Left lung (tissue), 10 donors: ENCODE data around the gene CTIF. TPM values are rescaled to one million over a fixed set of nuclear protein-coding genes. Genes with fewer than 3 reads are reported as not detected.

Experiments
- ATAC-seq: fragments of 200-7000 bp; cut with Tn5 transposase; one replicate; pipeline ENCODE4 v1.9.1; 2020; ENCODE audit warnings: moderate library complexity
- DNase-seq, 4 donors: peaks; one replicate each; pipeline ENCODE4 v3.0.0-alpha.2; 2013 to 2020
- H3K27ac ChIP-seq, 2 donors: fragments of 200-600 bp; sonication (generic) in 1 of 2; one replicate each; pipeline versions ENCODE4 v1.5.0 to v1.8.0; 2020 to 2021
- H3K27me3 ChIP-seq, 2 donors: fragments of 200-600 bp; sonication (generic) in 1 of 2; one replicate each; pipeline versions ENCODE4 v1.5.0 to v1.8.0; 2020 to 2021
- H3K36me3 ChIP-seq, 2 donors: fragments of 200-600 bp; sonication (generic) in 1 of 2; one replicate each; pipeline versions ENCODE4 v1.5.0 to v1.8.0; 2020 to 2021
- H3K4me1 ChIP-seq, 2 donors: fragments of 200-600 bp; one replicate each; pipeline ENCODE4 v1.8.0; 2021
- H3K4me3 ChIP-seq, 2 donors: fragments of 200-600 bp; sonication (generic) in 1 of 2; one replicate each; pipeline versions ENCODE4 v1.5.0 to v1.8.0; 2020 to 2021; ENCODE audit warnings: mild to moderate bottlenecking in 1 of 2
- H3K9me3 ChIP-seq, 2 donors: fragments of 200-600 bp; sonication (generic) in 1 of 2; one replicate each; pipeline versions ENCODE4 v1.5.0 to v1.8.0; 2020 to 2021
- CTCF ChIP-seq, 2 donors: fragments of 200-600 bp; sonication (generic) in 1 of 2; IDR thresholded peaks; one replicate each; pipeline versions ENCODE4 v1.5.0 to v1.8.0; 2021; ENCODE audit warnings: antibody characterized with exemption in 2 of 2
- intact Hi-C, 2 donors: fragments of 100-400 bp; cut with DNase I; formaldehyde crosslinking; loops; one replicate each; pipeline versions ENCODE4 v1.11.2 to v1.14.2; 2022
- polyA plus RNA-seq, 6 donors: library from polyadenylated mRNA; unstranded; fragments of 120-200 nt; gene quantifications; one replicate each; pipeline ENCODE4 v1.2.1, GENCODE V29; 2013; ENCODE audit not compliant: insufficient read length in 6 of 6
- total RNA-seq, 2 donors: library from RNA; stranded (reverse); fragmentation: NEBNext Ultra II Directional; extraction: Animal tissue kit (Norgen Biotek cat#: 25700); gene quantifications; one replicate each; pipeline ENCODE4 v1.2.1, GENCODE V29; 2021
- donor health status: DM: no; HTN: yes; CAD: no.
- donor health status: DM: no; HTN: no; CAD: no.

Gene CTIF
- total and polyA plus RNA-seq, 8 donors = 24.9 to 46.1 (median 34.9) TPM

GRCh38 chr18:48600046-48600445, 61.2 kb downstream of the CTIF start:
- H3K27me3 ChIP-seq = no peaks in the 10 kb centered on the region
- intact Hi-C loops = no loop called here
- H3K27ac ChIP-seq = no peak overlapping the region
- H3K4me3 ChIP-seq = no peak overlapping the region
- peaks cover 0 to 4% of the 10 kb centered on the region in 2 donors for H3K36me3 ChIP-seq
- DNase-seq (no peak), ATAC-seq (no peak)
- no peaks in the 10 kb centered on the region for H3K9me3 ChIP-seq
- no peak for TF ChIP-seq CTCF (IDR thresholded peaks at IDR 0.05)
- no peaks in the 10 kb centered on the region for H3K4me1 ChIP-seq

GRCh38 chr18:48600456-48601090, 61.7 kb downstream of the CTIF start:
- DNase-seq = no peak
- ATAC-seq = no peak
- Histone ChIP-seq H3K4me3 (no peak overlapping the region), H3K36me3 (peaks cover 0 to 2% of the 10 kb centered on the region in 2 donors), H3K4me1 (no peaks in the 10 kb centered on the region), H3K27ac (no peak overlapping the region), H3K27me3 (no peaks in the 10 kb centered on the region), H3K9me3 (no peaks in the 10 kb centered on the region)
- TF ChIP-seq CTCF (IDR thresholded peaks at IDR 0.05) = no peak
- intact Hi-C loops = no loop called here

GRCh38 chr18:48601343-48601742, 62.5 kb downstream of the CTIF start:
- Histone ChIP-seq H3K9me3 (no peaks in the 10 kb centered on the region), H3K4me1 (no peaks in the 10 kb centered on the region), H3K27me3 (no peaks in the 10 kb centered on the region), H3K36me3 (no peaks in the 10 kb centered on the region), H3K27ac (no peak overlapping the region), H3K4me3 (no peak overlapping the region)
- intact Hi-C loops = no loop called here
- no peak for TF ChIP-seq CTCF (IDR thresholded peaks at IDR 0.05)
- DNase-seq (no peak), ATAC-seq (no peak)

GRCh38 chr18:48602759-48603390, 64.0 kb downstream of the CTIF start:
- intact Hi-C loops = no loop called here
- Histone ChIP-seq H3K9me3 (no peaks in the 10 kb centered on the region), H3K4me3 (no peak overlapping the region), H3K27me3 (no peaks in the 10 kb centered on the region), H3K36me3 (no peaks in the 10 kb centered on the region), H3K4me1 (peaks cover 0 to 4% of the 10 kb centered on the region in 2 donors), H3K27ac (no peak overlapping the region)
- ATAC-seq = no peak
- DNase-seq = no peak
- TF ChIP-seq CTCF (IDR thresholded peaks at IDR 0.05) = no peak

- intact Hi-C loops = no loop called here
- peaks cover 0 to 4% of the 10 kb centered on the region in 2 donors for H3K4me1 ChIP-seq
- DNase-seq (no peak), ATAC-seq (no peak)
- no peaks in the 10 kb centered on the region for H3K36me3 ChIP-seq
- no peaks in the 10 kb centered on the region for H3K27me3 ChIP-seq
- H3K9me3 ChIP-seq = no peaks in the 10 kb centered on the region
- H3K4me3 ChIP-seq = no peak overlapping the region
- H3K27ac ChIP-seq = no peak overlapping the region
- no peak for TF ChIP-seq CTCF (IDR thresholded peaks at IDR 0.05)
Observed at GRCh38 chr18:48605408-48605845, 66.6 kb downstream of the CTIF start.
